ENCODE results near the gene LY86. TPM values are rescaled to one million over a fixed set of nuclear protein-coding genes. Genes with fewer than 3 reads are reported as not detected.

LY86 gene
- total and polyA plus RNA-seq, 7 donors, result 0.18 to 1.3 (median 0.42) TPM

- Histone ChIP-seq H3K36me3 (ENCODE audit: insufficient read depth in 1 of 2, low read depth in 1 of 2) (no peaks in the 10 kb centered on the region), H3K9me3 (no peaks in the 10 kb centered on the region), H3K4me1 (no peaks in the 10 kb centered on the region), H3K4me3 (no peak overlapping the region), H3K27ac (no peak overlapping the region), H3K27me3 (ENCODE audit: insufficient read depth in 3 of 3, low read length in 2 of 3) (no peaks in the 10 kb centered on the region)
- ATAC-seq (no peak), DNase-seq (no peak)
- intact Hi-C loops (cut with DNase I), result loop anchor here (5.0 to 10.0 kb wide), 3 partner anchors 720 to 940 kb away; no protein-coding TSS in a partner anchor
- 52 to 64% (median 54%) methylated on average over 4 of the region's 4 CpGs for WGBS, 3 donors
- no peak for TF ChIP-seq CTCF (IDR thresholded peaks at IDR 0.05)
Measured at GRCh38 chr6:6674872-6675271, 86.4 kb downstream of the LY86 start.

- H3K27me3 ChIP-seq (ENCODE audit: insufficient read depth in 3 of 3, low read length in 2 of 3), result no peaks in the 10 kb centered on the region
- intact Hi-C loops (cut with DNase I), result loop anchor here (2.0 to 10.0 kb wide), 4 partner anchors 566 to 938 kb away; no protein-coding TSS in a partner anchor
- ATAC-seq, result peak; percentile 83 to 95 (median 91)
- no peak overlapping the region for H3K27ac ChIP-seq
- DNase-seq, result peak; percentile 72 to 79
- H3K4me3 ChIP-seq, result no peak overlapping the region
- no peaks in the 10 kb centered on the region for H3K36me3 ChIP-seq (ENCODE audit: insufficient read depth in 1 of 2, low read depth in 1 of 2)
- 16 to 20% (median 19%) methylated on average over 7 of the region's 7 CpGs for WGBS, 3 donors
- no peaks in the 10 kb centered on the region for H3K9me3 ChIP-seq
- peak; percentile 98 for TF ChIP-seq CTCF (IDR thresholded peaks at IDR 0.05)
- H3K4me1 ChIP-seq, result no peaks in the 10 kb centered on the region
Measured at GRCh38 chr6:6676910-6677441, 88.5 kb downstream of the LY86 start.

- H3K36me3 ChIP-seq (ENCODE audit: insufficient read depth in 1 of 2, low read depth in 1 of 2), result no peaks in the 10 kb centered on the region
- no peak overlapping the region for H3K4me3 ChIP-seq
- H3K4me1 ChIP-seq, result no peaks in the 10 kb centered on the region
- intact Hi-C loops (cut with DNase I), result loop anchor here (5.0 to 10.0 kb wide), 3 partner anchors 717 to 937 kb away; no protein-coding TSS in a partner anchor
- 79 to 82% (median 81%) methylated on average over 12 of the region's 12 CpGs for WGBS, 3 donors
- H3K9me3 ChIP-seq, result no peaks in the 10 kb centered on the region
- TF ChIP-seq CTCF (IDR thresholded peaks at IDR 0.05), result no peak
- ATAC-seq, result peak in 1 of 4 donors; percentile 10
- no peaks in the 10 kb centered on the region for H3K27me3 ChIP-seq (ENCODE audit: insufficient read depth in 3 of 3, low read length in 2 of 3)
- no peak overlapping the region for H3K27ac ChIP-seq
- no peak for DNase-seq
Measured at GRCh38 chr6:6678185-6678671, 89.7 kb downstream of the LY86 start.

GRCh38 chr6:6678811-6679210 lies 90.3 kb downstream of the LY86 start:
- 66 to 73% (median 67%) methylated on average over 11 of the region's 11 CpGs for WGBS, 3 donors
- H3K4me3 ChIP-seq, result no peak overlapping the region
- H3K36me3 ChIP-seq (ENCODE audit: insufficient read depth in 1 of 2, low read depth in 1 of 2), result no peaks in the 10 kb centered on the region
- no peaks in the 10 kb centered on the region for H3K27me3 ChIP-seq (ENCODE audit: insufficient read depth in 3 of 3, low read length in 2 of 3)
- no peak for TF ChIP-seq CTCF (IDR thresholded peaks at IDR 0.05)
- no peak overlapping the region for H3K27ac ChIP-seq
- H3K4me1 ChIP-seq, result no peaks in the 10 kb centered on the region
- DNase-seq, result no peak
- H3K9me3 ChIP-seq, result no peaks in the 10 kb centered on the region
- no peak for ATAC-seq
- intact Hi-C loops (cut with DNase I), result loop anchor here (5.0 to 10.0 kb wide), 3 partner anchors 716 to 936 kb away; no protein-coding TSS in a partner anchor

Measured in psoas muscle (tissue), 8 donors.